Left lung (tissue), 10 donors: ENCODE measurements around the gene ADCK1. TPM values are rescaled to one million over a fixed set of nuclear protein-coding genes. Genes with fewer than 3 reads are reported as not detected.

ENCODE experiments used
- ATAC-seq: fragments of 200-7000 bp; cut with Tn5 transposase; one replicate; pipeline ENCODE4 v1.9.1; 2020; ENCODE audit warnings: moderate library complexity
- DNase-seq, 4 donors: peaks; one replicate each; pipeline ENCODE4 v3.0.0-alpha.2; 2013 to 2020
- H3K27ac ChIP-seq, 2 donors: fragments of 200-600 bp; sonication (generic) in 1 of 2; one replicate each; pipeline versions ENCODE4 v1.5.0 to v1.8.0; 2020 to 2021
- H3K27me3 ChIP-seq, 2 donors: fragments of 200-600 bp; sonication (generic) in 1 of 2; one replicate each; pipeline versions ENCODE4 v1.5.0 to v1.8.0; 2020 to 2021
- H3K36me3 ChIP-seq, 2 donors: fragments of 200-600 bp; sonication (generic) in 1 of 2; one replicate each; pipeline versions ENCODE4 v1.5.0 to v1.8.0; 2020 to 2021
- H3K4me1 ChIP-seq, 2 donors: fragments of 200-600 bp; one replicate each; pipeline ENCODE4 v1.8.0; 2021
- H3K4me3 ChIP-seq, 2 donors: fragments of 200-600 bp; sonication (generic) in 1 of 2; one replicate each; pipeline versions ENCODE4 v1.5.0 to v1.8.0; 2020 to 2021; ENCODE audit warnings: mild to moderate bottlenecking in 1 of 2
- H3K9me3 ChIP-seq, 2 donors: fragments of 200-600 bp; sonication (generic) in 1 of 2; one replicate each; pipeline versions ENCODE4 v1.5.0 to v1.8.0; 2020 to 2021
- intact Hi-C, 2 donors: fragments of 100-400 bp; cut with DNase I; formaldehyde crosslinking; loops; one replicate each; pipeline versions ENCODE4 v1.11.2 to v1.14.2; 2022
- polyA plus RNA-seq, 6 donors: library from polyadenylated mRNA; unstranded; fragments of 120-200 nt; gene quantifications; one replicate each; pipeline ENCODE4 v1.2.1, GENCODE V29; 2013; ENCODE audit not compliant: insufficient read length in 6 of 6
- total RNA-seq, 2 donors: library from RNA; stranded (reverse); fragmentation: NEBNext Ultra II Directional; extraction: Animal tissue kit (Norgen Biotek cat#: 25700); gene quantifications; one replicate each; pipeline ENCODE4 v1.2.1, GENCODE V29; 2021
- TF ChIP-seq, protein P1 (sequence below), 2 donors: fragments of 200-600 bp; sonication (generic) in 1 of 2; IDR thresholded peaks; one replicate each; pipeline versions ENCODE4 v1.5.0 to v1.8.0; 2021; ENCODE audit warnings: antibody characterized with exemption in 2 of 2
- donor health status: DM: no; HTN: yes; CAD: no.
- donor health status: DM: no; HTN: no; CAD: no.

Gene ADCK1
- total and polyA plus RNA-seq, 8 donors = 4.8 to 10.3 (median 6.9) TPM

DNA sequence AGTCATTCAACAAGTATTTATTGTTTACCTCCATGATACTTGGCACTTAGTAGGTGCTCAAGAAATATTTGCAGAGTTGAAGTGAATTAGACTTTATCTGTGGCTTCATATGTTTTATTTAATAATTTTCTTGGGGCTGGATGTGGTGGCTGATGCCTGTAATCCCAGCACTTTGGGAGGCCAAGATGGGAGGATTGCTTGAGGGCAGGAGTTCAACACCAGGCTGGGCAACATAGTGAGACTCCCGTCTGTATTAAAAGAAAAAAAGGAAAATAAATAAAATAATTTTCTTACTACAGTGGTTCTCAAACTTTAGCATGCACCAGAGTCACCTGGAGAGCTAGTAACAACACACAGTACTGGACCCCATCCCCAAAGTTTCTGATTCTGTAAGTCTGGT lies 905 bp downstream of the ADCK1 start:
- H3K27me3 ChIP-seq = no peaks in the 10 kb centered on the region
- intact Hi-C loops = no loop called here
- peak overlapping the region; percentile 66 to 81 for H3K4me3 ChIP-seq
- H3K36me3 ChIP-seq = no peaks in the 10 kb centered on the region
- ATAC-seq (no peak), DNase-seq (no peak)
- TF ChIP-seq, protein P1, sequence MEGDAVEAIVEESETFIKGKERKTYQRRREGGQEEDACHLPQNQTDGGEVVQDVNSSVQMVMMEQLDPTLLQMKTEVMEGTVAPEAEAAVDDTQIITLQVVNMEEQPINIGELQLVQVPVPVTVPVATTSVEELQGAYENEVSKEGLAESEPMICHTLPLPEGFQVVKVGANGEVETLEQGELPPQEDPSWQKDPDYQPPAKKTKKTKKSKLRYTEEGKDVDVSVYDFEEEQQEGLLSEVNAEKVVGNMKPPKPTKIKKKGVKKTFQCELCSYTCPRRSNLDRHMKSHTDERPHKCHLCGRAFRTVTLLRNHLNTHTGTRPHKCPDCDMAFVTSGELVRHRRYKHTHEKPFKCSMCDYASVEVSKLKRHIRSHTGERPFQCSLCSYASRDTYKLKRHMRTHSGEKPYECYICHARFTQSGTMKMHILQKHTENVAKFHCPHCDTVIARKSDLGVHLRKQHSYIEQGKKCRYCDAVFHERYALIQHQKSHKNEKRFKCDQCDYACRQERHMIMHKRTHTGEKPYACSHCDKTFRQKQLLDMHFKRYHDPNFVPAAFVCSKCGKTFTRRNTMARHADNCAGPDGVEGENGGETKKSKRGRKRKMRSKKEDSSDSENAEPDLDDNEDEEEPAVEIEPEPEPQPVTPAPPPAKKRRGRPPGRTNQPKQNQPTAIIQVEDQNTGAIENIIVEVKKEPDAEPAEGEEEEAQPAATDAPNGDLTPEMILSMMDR (IDR thresholded peaks at IDR 0.05) = no peak
- no peaks in the 10 kb centered on the region for H3K9me3 ChIP-seq
- peaks cover 0 to 15% of the 10 kb centered on the region in 2 donors for H3K4me1 ChIP-seq
- peak overlapping the region; percentile 83 to 91 for H3K27ac ChIP-seq

DNA sequence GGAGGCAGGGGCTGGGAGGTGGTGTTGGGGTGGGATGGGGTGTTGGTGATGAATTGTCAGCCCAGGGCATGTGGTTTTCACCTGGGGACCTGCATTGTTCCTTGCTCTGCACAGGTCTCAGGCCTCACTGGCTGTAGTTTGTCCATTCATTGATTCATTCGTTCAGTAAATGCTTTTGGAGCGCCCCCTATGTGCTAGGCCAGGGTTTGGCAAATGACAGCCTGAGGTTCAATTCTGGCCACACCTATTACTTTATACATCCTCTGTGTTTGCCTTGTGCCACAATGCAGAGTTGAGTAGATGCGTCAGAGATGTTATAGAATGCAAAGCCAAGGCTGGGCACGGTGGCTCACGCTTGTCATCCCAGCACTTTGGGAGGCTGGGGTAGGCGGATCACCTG lies 4.7 kb downstream of the ADCK1 start:
- H3K4me3 ChIP-seq = no peak overlapping the region
- H3K36me3 ChIP-seq = no peaks in the 10 kb centered on the region
- no peak overlapping the region for H3K27ac ChIP-seq
- TF ChIP-seq, protein P1 (IDR thresholded peaks at IDR 0.05) = peak in 1 of 2 donors; percentile 7
- DNase-seq = no peak
- ATAC-seq = no peak
- intact Hi-C loops = no loop called here
- peaks cover 0 to 10% of the 10 kb centered on the region in 2 donors for H3K4me1 ChIP-seq
- H3K27me3 ChIP-seq = no peaks in the 10 kb centered on the region
- H3K9me3 ChIP-seq = no peaks in the 10 kb centered on the region

DNA sequence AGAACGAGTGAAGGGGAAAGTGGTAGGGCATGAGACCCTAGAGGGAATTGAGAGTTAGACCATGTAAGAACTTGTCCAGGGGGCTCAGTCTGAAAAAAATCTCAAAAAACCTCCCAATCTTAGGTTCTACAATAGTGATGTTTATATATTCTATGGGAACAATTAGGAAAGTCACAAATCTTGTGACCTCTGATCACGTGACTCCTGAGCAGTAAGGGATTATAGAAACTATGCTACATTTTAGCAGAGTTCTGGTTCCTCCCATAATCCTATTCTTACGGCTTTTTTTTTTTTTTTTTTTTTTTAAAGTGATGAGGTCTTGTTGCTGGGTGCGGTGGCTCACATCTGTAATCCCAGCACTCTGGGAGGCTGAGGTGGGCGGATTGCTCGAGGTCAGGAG lies 5.8 kb downstream of the ADCK1 start:
- no peak for ATAC-seq
- no peak for DNase-seq
- Histone ChIP-seq H3K36me3 (no peaks in the 10 kb centered on the region), H3K4me1 (peaks cover 0 to 5% of the 10 kb centered on the region in 2 donors), H3K27me3 (no peaks in the 10 kb centered on the region), H3K4me3 (no peak overlapping the region), H3K9me3 (no peaks in the 10 kb centered on the region), H3K27ac (no peak overlapping the region)
- intact Hi-C loops = no loop called here
- TF ChIP-seq, protein P1 (IDR thresholded peaks at IDR 0.05) = no peak

DNA sequence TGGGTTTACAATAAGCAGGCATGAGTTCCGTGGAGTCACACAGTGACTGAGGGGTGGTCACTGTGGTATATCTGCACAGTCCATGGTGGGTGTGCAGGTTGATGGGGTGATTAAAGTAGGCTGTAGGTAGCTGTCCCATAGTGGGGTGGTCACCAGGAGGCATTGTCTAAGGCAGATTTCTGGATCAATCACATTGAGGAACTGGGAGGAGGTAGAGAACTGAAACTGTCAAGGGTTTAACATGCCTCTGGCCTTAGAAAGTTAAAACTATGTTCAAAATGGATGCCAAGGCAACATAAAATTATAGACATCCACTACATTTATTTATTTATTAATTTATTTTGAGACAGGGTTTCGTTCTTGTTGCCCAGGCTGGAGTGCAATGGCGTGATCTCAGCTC lies 8.3 kb downstream of the ADCK1 start:
- DNase-seq = no peak
- Histone ChIP-seq H3K36me3 (no peaks in the 10 kb centered on the region), H3K4me1 (no peaks in the 10 kb centered on the region), H3K27me3 (no peaks in the 10 kb centered on the region), H3K27ac (no peak overlapping the region), H3K9me3 (no peaks in the 10 kb centered on the region), H3K4me3 (no peak overlapping the region)
- ATAC-seq = no peak
- intact Hi-C loops = no loop called here
- TF ChIP-seq, protein P1 (IDR thresholded peaks at IDR 0.05) = no peak

DNA sequence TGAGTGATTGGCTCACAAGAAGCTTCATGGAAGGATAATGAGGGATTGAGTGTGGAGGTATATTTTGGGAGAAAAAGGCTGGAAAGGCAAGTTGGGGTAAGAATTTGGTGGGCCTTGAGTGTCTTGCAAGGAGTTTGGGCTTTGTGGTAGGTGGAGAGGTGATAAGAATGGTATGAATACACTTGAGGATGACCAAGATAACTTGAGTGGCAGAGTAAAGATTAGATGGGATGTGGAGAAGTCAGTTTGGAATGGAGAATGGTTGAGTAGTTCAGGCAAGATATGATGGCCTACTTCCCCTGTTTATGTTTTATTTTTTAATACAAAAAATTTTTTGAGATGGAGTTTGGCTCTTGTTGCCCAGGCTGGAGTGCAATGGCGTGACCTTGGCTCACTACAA lies 9.1 kb downstream of the ADCK1 start:
- Histone ChIP-seq H3K27ac (no peak overlapping the region), H3K4me3 (no peak overlapping the region), H3K36me3 (no peaks in the 10 kb centered on the region), H3K4me1 (no peaks in the 10 kb centered on the region), H3K27me3 (no peaks in the 10 kb centered on the region), H3K9me3 (no peaks in the 10 kb centered on the region)
- intact Hi-C loops = no loop called here
- no peak for DNase-seq
- TF ChIP-seq, protein P1 (IDR thresholded peaks at IDR 0.05) = no peak
- ATAC-seq = no peak
